ENCODE data around the gene NDUFV1. TPM values are rescaled to one million over a fixed set of nuclear protein-coding genes. Genes with fewer than 3 reads are reported as not detected.
A peak's percentile ranks its signal among the peaks of the same experiment; 100 is the strongest.

The NDUFV1 gene
- total and polyA plus RNA-seq, 9 of the 15 experiments (the other 6 are each of a cell fraction or from before 2014, with no cell fraction given) = 10.8 to 423 (median 209) TPM

GRCh38 chr11:67600324-67601029 is 6.3 kb upstream of the NDUFV1 start (continued):
- TF ChIP-seq NBN (IDR thresholded peaks at IDR 0.05; ENCODE audit: low read depth) (0 out of 2 replicates have a peak, but pooled peaks have one; percentile 35), TRIM24 (IDR thresholded peaks at IDR 0.05) (peak in 1 of 2 experiments; percentile 66; a peak in 2 of 4 replicates), ZNF583 (CRISPR knock-in tag; IDR thresholded peaks at IDR 0.05) (peak; percentile 66; the same call in 1 of the 2 replicates), DPF2 (IDR thresholded peaks at IDR 0.05) (peak; percentile 68; the same call in 1 of the 2 replicates), BHLHE40 (IDR thresholded peaks at IDR 0.05; ENCODE audit: low read length) (peak; percentile 34; the same call in 1 of the 2 replicates), SREBF2 (CRISPR knock-in tag; IDR thresholded peaks at IDR 0.05) (no peak), CBFB (CRISPR knock-in tag; IDR thresholded peaks at IDR 0.05) (0 out of 2 replicates have a peak, but pooled peaks have one; percentile 56), HES1 (IDR thresholded peaks at IDR 0.05; ENCODE audit: low read depth) (peak; percentile 53; the same call in 1 of the 2 replicates), ZKSCAN1 (IDR thresholded peaks at IDR 0.05; ENCODE audit: low read depth, low read length) (0 out of 2 replicates have a peak, but pooled peaks have one; percentile 22), POLR2AphosphoS5 (IDR thresholded peaks at IDR 0.05; ENCODE audit: control insufficient read depth, insufficient read depth, low read depth, low read length) (peak; percentile 85), MYC (IDR thresholded peaks at IDR 0.05; ENCODE audit: low read depth, low read length) (peak; percentile 48; the same call in 1 of the 2 replicates), MYC (CRISPR knock-in tag; IDR thresholded peaks at IDR 0.05; ENCODE audit: borderline replicate concordance, low read depth) (no peak), TSC22D4 (tag; IDR thresholded peaks at IDR 0.05) (no peak), NFATC3 (IDR thresholded peaks at IDR 0.05) (no peak), CXXC5 (CRISPR knock-in tag; IDR thresholded peaks at IDR 0.05) (peak; percentile 59), HDAC1 (IDR thresholded peaks at IDR 0.05) (0 out of 4 replicates have a peak, but pooled peaks of 1 of the 2 experiments have one; percentile 33), RCOR1 (IDR thresholded peaks at IDR 0.05; ENCODE audit: borderline replicate concordance in 1 of 2, low read depth in 2 of 2, low read length in 2 of 2) (peak; percentile 43 to 77; a peak in 1 of 4 replicates), ESRRA (IDR thresholded peaks at IDR 0.05; ENCODE audit: borderline replicate concordance, low read depth) (peak; percentile 94), SIX5 (IDR thresholded peaks at IDR 0.05; ENCODE audit: borderline replicate concordance in 1 of 2, insufficient read depth in 1 of 2, low read depth in 1 of 2, low read length in 2 of 2) (no peak), ZBTB7A (IDR thresholded peaks at IDR 0.05; ENCODE audit: borderline replicate concordance, control insufficient read depth, low read depth, low read length) (peak; percentile 48; the same call in 1 of the 2 replicates), TCF3 (CRISPR knock-in tag; IDR thresholded peaks at IDR 0.05) (peak; percentile 92), NUFIP1 (IDR thresholded peaks at IDR 0.05; ENCODE audit: partially characterized antibody) (no peak), SMARCE1 (IDR thresholded peaks at IDR 0.05) (0 out of 2 replicates have a peak, but pooled peaks have one; percentile 46)
- TF ChIP-seq, protein P1, sequence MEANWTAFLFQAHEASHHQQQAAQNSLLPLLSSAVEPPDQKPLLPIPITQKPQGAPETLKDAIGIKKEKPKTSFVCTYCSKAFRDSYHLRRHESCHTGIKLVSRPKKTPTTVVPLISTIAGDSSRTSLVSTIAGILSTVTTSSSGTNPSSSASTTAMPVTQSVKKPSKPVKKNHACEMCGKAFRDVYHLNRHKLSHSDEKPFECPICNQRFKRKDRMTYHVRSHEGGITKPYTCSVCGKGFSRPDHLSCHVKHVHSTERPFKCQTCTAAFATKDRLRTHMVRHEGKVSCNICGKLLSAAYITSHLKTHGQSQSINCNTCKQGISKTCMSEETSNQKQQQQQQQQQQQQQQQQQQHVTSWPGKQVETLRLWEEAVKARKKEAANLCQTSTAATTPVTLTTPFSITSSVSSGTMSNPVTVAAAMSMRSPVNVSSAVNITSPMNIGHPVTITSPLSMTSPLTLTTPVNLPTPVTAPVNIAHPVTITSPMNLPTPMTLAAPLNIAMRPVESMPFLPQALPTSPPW (CRISPR knock-in tag; IDR thresholded peaks at IDR 0.05) = peak; percentile 64
